ENCODE results near the gene WNT16.

WNT16 gene

DNA sequence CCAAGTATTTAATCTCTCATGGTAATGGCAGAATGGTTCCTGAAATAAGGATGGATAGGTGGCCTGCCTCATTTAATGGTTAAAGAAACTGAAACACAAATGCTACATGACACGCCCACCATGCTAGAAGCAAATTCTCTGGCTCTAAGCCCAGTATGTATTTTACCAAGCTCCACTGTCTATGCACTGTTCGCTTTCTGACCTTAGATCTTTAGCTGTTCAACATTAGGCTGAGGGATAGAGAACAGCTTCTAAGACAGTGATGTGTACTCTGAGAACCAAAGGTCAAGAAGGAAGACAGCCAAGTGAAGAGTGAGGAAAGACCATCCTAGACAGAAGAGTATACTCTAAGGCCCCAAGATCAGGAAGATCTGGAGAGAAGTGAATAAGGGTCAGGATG lies 40.7 kb downstream of the WNT16 start:
- H3K4me3 ChIP-seq (replicated peaks; ENCODE audit: low read depth, low read length): no peak overlapping the region
- no peak for TF ChIP-seq CTCF (IDR thresholded peaks at IDR 0.05; ENCODE audit: low read depth, low read length, missing control alignments)
- no peak for DNase-seq (ENCODE audit: extremely low read depth, low read depth)

- no peak for DNase-seq (ENCODE audit: extremely low read depth, low read depth)
- H3K4me3 ChIP-seq (replicated peaks; ENCODE audit: low read depth, low read length): no peak overlapping the region
- TF ChIP-seq CTCF (IDR thresholded peaks at IDR 0.05; ENCODE audit: low read depth, low read length, missing control alignments): no peak
Observed at GRCh38 chr7:121371367-121371766, 42.6 kb downstream of the WNT16 start.

- H3K4me3 ChIP-seq (replicated peaks; ENCODE audit: low read depth, low read length): no peak overlapping the region
- no peak for DNase-seq (ENCODE audit: extremely low read depth, low read depth)
- TF ChIP-seq CTCF (IDR thresholded peaks at IDR 0.05; ENCODE audit: low read depth, low read length, missing control alignments): no peak
Observed at GRCh38 chr7:121371883-121372282, 43.1 kb downstream of the WNT16 start.

- DNase-seq (ENCODE audit: extremely low read depth, low read depth): no peak
- H3K4me3 ChIP-seq (replicated peaks; ENCODE audit: low read depth, low read length): no peak overlapping the region
- TF ChIP-seq CTCF (IDR thresholded peaks at IDR 0.05; ENCODE audit: low read depth, low read length, missing control alignments): no peak
Observed at GRCh38 chr7:121372376-121373010, 43.7 kb downstream of the WNT16 start.

DNA sequence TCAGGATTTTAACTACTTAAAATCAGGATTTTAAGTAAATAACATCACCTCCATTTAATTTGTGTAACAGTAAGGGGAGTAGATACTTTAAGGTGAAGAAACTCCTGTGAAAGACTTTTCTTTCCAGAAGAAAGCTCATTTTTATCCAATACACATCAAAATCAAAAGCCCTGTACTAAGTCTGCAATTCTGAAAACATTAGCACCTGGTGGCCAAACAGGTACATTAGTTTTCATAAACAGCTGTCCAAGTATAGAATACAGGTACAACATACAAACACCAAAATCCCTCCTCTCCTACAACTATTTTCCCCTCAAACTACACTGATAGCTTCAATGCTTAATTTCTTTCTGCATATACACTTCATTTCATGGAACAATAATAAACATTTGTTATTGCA lies 44.4 kb downstream of the WNT16 start:
- H3K4me3 ChIP-seq (replicated peaks; ENCODE audit: low read depth, low read length): no peak overlapping the region
- no peak for TF ChIP-seq CTCF (IDR thresholded peaks at IDR 0.05; ENCODE audit: low read depth, low read length, missing control alignments)

DNA sequence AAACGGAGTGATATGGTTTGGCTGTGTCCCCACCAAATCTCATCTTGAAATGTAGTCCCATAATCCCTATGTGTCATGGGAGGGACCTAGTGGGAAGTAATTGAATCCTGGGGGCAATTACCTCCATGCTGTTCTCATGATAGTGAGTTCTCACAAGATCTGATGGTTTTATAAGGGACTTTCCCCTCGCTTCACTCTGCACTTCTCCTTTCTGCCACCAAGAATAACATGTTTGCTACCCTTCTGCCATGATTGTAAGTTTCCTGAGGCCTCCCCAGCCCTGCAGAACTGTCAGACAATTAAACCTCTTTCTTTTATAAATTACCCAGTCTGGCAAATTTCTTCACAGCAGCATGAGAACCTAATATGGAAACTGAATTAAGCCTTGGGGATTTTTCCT lies 48.2 kb downstream of the WNT16 start:
- no peak overlapping the region for H3K4me3 ChIP-seq (replicated peaks; ENCODE audit: low read depth, low read length)

More for the DNA sequence above, 44.4 kb downstream of the WNT16 start:
- no peak for DNase-seq (ENCODE audit: extremely low read depth, low read depth)

More for the DNA sequence above, 48.2 kb downstream of the WNT16 start:
- TF ChIP-seq CTCF (IDR thresholded peaks at IDR 0.05; ENCODE audit: low read depth, low read length, missing control alignments): no peak
- DNase-seq (ENCODE audit: extremely low read depth, low read depth): no peak
